ENCODE results near the gene MSANTD2. TPM values are rescaled to one million over a fixed set of nuclear protein-coding genes. Genes with fewer than 3 reads are reported as not detected.

Gene MSANTD2
- total and polyA plus RNA-seq, 7 experiments from 2014 or later: 3.8 to 29.5 (median 12.1) TPM

DNA sequence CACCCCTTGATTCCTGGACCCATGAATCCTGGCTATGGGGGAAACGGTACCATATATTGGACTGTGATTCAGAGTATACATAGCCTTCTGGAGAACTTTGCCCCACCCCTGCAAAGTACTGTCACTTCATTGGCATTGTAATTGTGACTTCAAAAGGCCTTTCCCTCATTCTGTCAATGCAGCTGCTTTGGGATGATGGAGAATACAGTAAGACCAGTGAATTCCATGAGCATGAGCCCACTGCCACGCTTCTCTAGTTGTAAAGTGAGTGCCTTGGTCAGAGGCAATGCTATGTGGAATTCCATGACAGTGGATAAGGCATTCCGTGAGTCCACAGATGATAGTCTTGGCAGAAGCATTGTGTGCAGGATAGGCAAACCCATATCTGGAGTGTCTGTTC lies 25.7 kb upstream of the MSANTD2 start:
- H3K4me1 ChIP-seq (ENCODE audit: control insufficient read depth in 2 of 2, insufficient read depth in 2 of 2, low read length in 2 of 2): no peaks in the 10 kb centered on the region
- no peak overlapping the region for H3K4me3 Mint-ChIP-seq
- H3K27ac ChIP-seq (ENCODE audit: low read depth, low read length): no peak overlapping the region
- H3K27ac Mint-ChIP-seq: no peak overlapping the region
- no peak overlapping the region for H3K4me3 ChIP-seq (ENCODE audit: low read length)
- intact Hi-C loops (cut with micrococcal nuclease): no loop called here
- CTCF ChIA-PET: no interaction called here
- no peaks in the 10 kb centered on the region for H3K4me1 Mint-ChIP-seq
- no peaks in the 10 kb centered on the region for H3K9me3 ChIP-seq (ENCODE audit: control insufficient read depth in 2 of 3, low read length in 3 of 3)
- H3K27me3 Mint-ChIP-seq: peaks cover 14 to 34% (median 22%) of the 10 kb centered on the region in 5 donors
- ATAC-seq (no peak), DNase-seq (no peak)
- POLR2A ChIA-PET: no interaction called here
- H3K36me3 Mint-ChIP-seq: peaks cover 0 to 5% (median 0%) of the 10 kb centered on the region in 5 donors
- no peaks in the 10 kb centered on the region for H3K36me3 ChIP-seq (ENCODE audit: control insufficient read depth in 2 of 3, insufficient read depth in 3 of 3, low read length in 3 of 3)
- peaks cover 0 to 3% of the 10 kb centered on the region in 2 donors for H3K27me3 ChIP-seq (ENCODE audit: control insufficient read depth in 2 of 2, insufficient read depth in 2 of 2, low read length in 2 of 2)
- H3K9me3 Mint-ChIP-seq: no peaks in the 10 kb centered on the region

DNA sequence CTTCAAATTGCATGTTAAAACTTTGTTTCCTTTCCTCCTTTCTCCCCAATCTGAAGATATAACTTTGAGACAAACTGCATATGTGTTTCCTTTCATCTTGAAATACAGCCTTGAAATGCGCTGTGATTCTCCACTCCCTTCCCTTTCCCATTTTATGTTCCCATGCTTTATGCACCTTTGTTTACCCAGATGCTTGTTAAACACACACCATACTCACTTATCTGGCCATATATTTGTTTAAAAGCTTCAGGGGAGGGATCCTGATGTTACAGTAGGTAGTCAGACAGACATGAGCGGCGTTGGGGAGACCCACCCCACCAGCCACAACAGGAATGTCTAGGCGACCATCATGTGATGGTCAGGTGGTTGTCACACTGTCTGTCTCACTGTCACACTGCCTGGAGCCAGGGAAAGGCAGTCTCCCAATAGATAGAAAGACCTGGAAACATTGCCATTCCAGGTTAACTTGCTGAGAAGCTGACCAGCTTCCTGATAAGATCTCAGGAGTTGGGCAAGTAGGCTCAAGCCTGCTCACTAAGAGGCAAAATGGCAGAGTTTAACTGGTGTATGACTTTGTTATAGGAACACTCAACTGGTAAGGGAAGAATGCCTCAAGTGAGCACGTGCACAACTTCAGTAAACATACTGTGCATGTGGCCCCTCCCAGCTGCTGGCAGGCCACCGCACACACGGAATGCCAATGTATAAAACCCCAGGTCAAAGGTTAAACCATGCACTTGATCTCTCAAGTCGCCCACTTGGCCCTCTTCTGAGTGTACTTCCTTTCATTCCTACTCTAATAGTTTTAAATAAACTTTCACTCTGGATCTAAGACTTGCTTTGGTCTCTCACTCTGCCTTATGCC lies 23.5 kb upstream of the MSANTD2 start:
- CTCF ChIA-PET: no interaction called here
- Mint-ChIP-seq H3K27me3 (peaks cover 14 to 36% (median 30%) of the 10 kb centered on the region in 5 donors), H3K4me1 (no peaks in the 10 kb centered on the region), H3K9me3 (no peaks in the 10 kb centered on the region), H3K27ac (no peak overlapping the region), H3K36me3 (peaks cover 0 to 5% (median 0%) of the 10 kb centered on the region in 5 donors), H3K4me3 (no peak overlapping the region)
- no peaks in the 10 kb centered on the region for H3K9me3 ChIP-seq (ENCODE audit: control insufficient read depth in 2 of 3, low read length in 3 of 3)
- H3K4me3 ChIP-seq (ENCODE audit: low read length): no peak overlapping the region
- H3K27ac ChIP-seq (ENCODE audit: low read depth, low read length): no peak overlapping the region
- intact Hi-C loops (cut with micrococcal nuclease): no loop called here
- no peaks in the 10 kb centered on the region for H3K36me3 ChIP-seq (ENCODE audit: control insufficient read depth in 2 of 3, insufficient read depth in 3 of 3, low read length in 3 of 3)
- DNase-seq (no peak), ATAC-seq (no peak)
- peaks cover 0 to 9% of the 10 kb centered on the region in 2 donors for H3K27me3 ChIP-seq (ENCODE audit: control insufficient read depth in 2 of 2, insufficient read depth in 2 of 2, low read length in 2 of 2)
- POLR2A ChIA-PET: no interaction called here
- H3K4me1 ChIP-seq (ENCODE audit: control insufficient read depth in 2 of 2, insufficient read depth in 2 of 2, low read length in 2 of 2): no peaks in the 10 kb centered on the region

DNA sequence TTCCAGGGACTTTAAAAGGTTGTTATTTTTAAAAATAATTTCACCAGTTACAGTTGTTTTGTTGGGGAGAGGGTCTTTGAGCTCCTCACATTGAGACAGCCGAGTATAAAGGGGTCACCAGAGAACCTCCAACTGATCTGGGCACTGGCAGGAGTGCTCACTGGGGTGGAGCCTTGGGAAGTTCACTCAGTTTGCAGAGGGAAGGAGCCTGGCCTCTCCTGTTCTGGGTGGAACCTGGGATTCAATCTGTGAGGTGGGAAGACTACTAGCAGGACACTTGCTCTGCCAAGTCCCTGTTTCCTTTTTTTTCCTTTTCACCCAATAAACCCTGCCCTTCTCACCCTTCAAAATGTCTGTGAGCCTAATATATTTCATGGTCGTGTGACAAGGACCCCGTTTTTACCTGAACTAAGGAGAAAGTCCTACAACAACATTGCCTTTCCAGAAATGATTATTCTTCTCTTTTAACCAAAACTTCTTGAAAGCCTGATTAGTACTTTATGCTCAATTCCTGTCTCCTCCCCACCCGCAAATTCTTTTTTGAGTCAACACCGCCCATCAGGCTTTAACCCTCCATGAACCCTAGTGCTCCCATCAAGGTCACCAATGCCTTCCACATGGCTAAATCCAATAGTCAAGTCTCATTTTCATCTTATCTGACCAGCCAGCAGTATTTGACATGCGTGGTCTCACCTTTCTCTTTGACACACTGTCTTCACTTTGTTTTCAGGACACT lies 22.0 kb upstream of the MSANTD2 start:
- Mint-ChIP-seq H3K9me3 (no peaks in the 10 kb centered on the region), H3K4me1 (no peaks in the 10 kb centered on the region), H3K27ac (no peak overlapping the region), H3K27me3 (peaks cover 22 to 50% (median 34%) of the 10 kb centered on the region in 5 donors), H3K4me3 (no peak overlapping the region), H3K36me3 (peaks cover 0 to 5% (median 0%) of the 10 kb centered on the region in 5 donors)
- Histone ChIP-seq H3K36me3 (ENCODE audit: control insufficient read depth in 2 of 3, insufficient read depth in 3 of 3, low read length in 3 of 3) (no peaks in the 10 kb centered on the region), H3K4me1 (ENCODE audit: control insufficient read depth in 2 of 2, insufficient read depth in 2 of 2, low read length in 2 of 2) (no peaks in the 10 kb centered on the region), H3K9me3 (ENCODE audit: control insufficient read depth in 2 of 3, low read length in 3 of 3) (no peaks in the 10 kb centered on the region), H3K27me3 (ENCODE audit: control insufficient read depth in 2 of 2, insufficient read depth in 2 of 2, low read length in 2 of 2) (peaks cover 0 to 9% of the 10 kb centered on the region in 2 donors), H3K27ac (ENCODE audit: low read depth, low read length) (no peak overlapping the region), H3K4me3 (ENCODE audit: low read length) (no peak overlapping the region)
- CTCF ChIA-PET: no interaction called here
- DNase-seq (no peak), ATAC-seq (no peak)
- POLR2A ChIA-PET: interaction anchor here (0.6 to 1.6 kb wide), 2 partner anchors 21 to 40 kb away, joined by 3 to 5 read pairs; no protein-coding TSS in a partner anchor
- intact Hi-C loops (cut with micrococcal nuclease): no loop called here

DNA sequence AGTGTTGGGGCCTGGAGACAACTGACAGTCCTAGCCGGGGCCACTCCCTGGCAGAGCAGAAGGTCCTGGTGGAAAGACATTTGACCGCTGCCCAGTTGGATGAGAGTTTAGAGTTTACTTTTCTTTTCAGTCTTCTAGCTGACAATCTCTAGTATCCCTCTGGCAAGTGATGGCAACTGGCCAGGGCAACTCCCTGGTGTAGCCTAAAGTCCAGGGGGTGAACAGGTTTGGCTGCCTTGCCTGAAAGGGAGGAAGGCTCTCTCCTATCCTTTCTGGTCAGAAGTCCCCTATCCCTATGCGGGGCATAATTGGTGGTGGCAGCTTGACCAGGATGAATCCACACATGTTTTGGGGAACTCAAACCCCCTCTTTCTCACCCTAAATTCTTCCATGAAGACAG lies 16.8 kb upstream of the MSANTD2 start:
- no peaks in the 10 kb centered on the region for H3K4me1 ChIP-seq (ENCODE audit: control insufficient read depth in 2 of 2, insufficient read depth in 2 of 2, low read length in 2 of 2)
- H3K36me3 Mint-ChIP-seq: no peaks in the 10 kb centered on the region
- no peak overlapping the region for H3K4me3 Mint-ChIP-seq
- intact Hi-C loops (cut with micrococcal nuclease): no loop called here
- no peak overlapping the region for H3K27ac ChIP-seq (ENCODE audit: low read depth, low read length)
- no peaks in the 10 kb centered on the region for H3K4me1 Mint-ChIP-seq
- H3K27me3 ChIP-seq (ENCODE audit: control insufficient read depth in 2 of 2, insufficient read depth in 2 of 2, low read length in 2 of 2): peaks cover 0 to 6% of the 10 kb centered on the region in 2 donors
- H3K36me3 ChIP-seq (ENCODE audit: control insufficient read depth in 2 of 3, insufficient read depth in 3 of 3, low read length in 3 of 3): no peaks in the 10 kb centered on the region
- DNase-seq (no peak), ATAC-seq (no peak)
- no peak overlapping the region for H3K4me3 ChIP-seq (ENCODE audit: low read length)
- ChIA-PET POLR2A (no interaction called here), CTCF (interaction anchor here (1.8 kb wide), 1 partner anchor 147 kb away, joined by 4 read pairs; no protein-coding TSS in a partner anchor)
- no peaks in the 10 kb centered on the region for H3K9me3 Mint-ChIP-seq
- H3K27me3 Mint-ChIP-seq: peaks cover 34 to 58% (median 42%) of the 10 kb centered on the region in 5 donors
- H3K9me3 ChIP-seq (ENCODE audit: control insufficient read depth in 2 of 3, low read length in 3 of 3): no peaks in the 10 kb centered on the region
- no peak overlapping the region for H3K27ac Mint-ChIP-seq

DNA sequence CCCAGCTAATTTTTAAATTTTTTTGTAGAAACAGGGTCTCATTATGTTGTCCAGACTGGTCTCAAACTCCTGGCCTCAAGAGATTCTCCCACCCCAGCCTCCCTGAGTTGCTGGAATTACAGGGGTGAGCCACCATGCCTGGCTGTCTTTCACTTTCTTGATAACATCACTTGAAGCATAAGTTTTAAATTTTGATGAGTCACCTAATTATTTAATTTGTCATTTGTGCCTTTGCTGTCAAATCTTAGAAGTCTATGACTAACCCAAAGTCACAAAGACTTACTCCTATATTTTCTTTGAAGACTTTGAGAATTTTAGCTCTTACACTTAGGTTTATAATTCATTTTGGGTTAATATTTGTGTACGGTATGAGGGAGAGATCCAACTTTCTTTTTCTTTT lies 14.5 kb upstream of the MSANTD2 start:
- H3K27me3 Mint-ChIP-seq: peaks cover 34 to 55% (median 46%) of the 10 kb centered on the region in 5 donors
- Histone ChIP-seq H3K36me3 (ENCODE audit: control insufficient read depth in 2 of 3, insufficient read depth in 3 of 3, low read length in 3 of 3) (no peaks in the 10 kb centered on the region), H3K4me1 (ENCODE audit: control insufficient read depth in 2 of 2, insufficient read depth in 2 of 2, low read length in 2 of 2) (no peaks in the 10 kb centered on the region), H3K27ac (ENCODE audit: low read depth, low read length) (no peak overlapping the region), H3K9me3 (ENCODE audit: control insufficient read depth in 2 of 3, low read length in 3 of 3) (no peaks in the 10 kb centered on the region), H3K4me3 (ENCODE audit: low read length) (no peak overlapping the region), H3K27me3 (ENCODE audit: control insufficient read depth in 2 of 2, insufficient read depth in 2 of 2, low read length in 2 of 2) (peaks cover 0 to 4% of the 10 kb centered on the region in 2 donors)
- ChIA-PET POLR2A (no interaction called here), CTCF (interaction anchor here (1.0 kb wide), 1 partner anchor 19 kb away, joined by 3 read pairs; no protein-coding TSS in a partner anchor)
- no peak overlapping the region for H3K4me3 Mint-ChIP-seq
- intact Hi-C loops (cut with micrococcal nuclease): no loop called here
- no peaks in the 10 kb centered on the region for H3K9me3 Mint-ChIP-seq
- ATAC-seq: no peak
- no peak for DNase-seq
- H3K36me3 Mint-ChIP-seq: no peaks in the 10 kb centered on the region
- H3K27ac Mint-ChIP-seq: no peak overlapping the region
- H3K4me1 Mint-ChIP-seq: no peaks in the 10 kb centered on the region

DNA sequence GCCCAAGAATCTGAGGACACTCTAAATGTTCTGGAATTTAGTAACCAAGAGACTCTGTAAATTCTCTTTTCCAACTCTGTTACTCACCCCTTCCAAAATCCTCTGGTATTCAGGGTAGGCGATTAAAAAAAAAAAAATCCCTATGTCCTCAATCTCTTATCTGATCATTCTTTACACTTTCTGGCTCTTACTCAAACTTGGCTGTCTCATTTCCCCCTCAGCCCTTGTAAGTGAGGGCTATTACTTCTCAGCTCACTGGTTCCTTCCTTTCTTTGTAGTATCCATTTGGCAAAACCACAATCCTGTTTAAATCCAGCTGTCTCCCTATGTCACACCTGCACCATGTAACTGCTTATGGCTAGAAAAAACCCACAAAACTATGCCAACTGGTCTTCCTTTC lies 12.7 kb upstream of the MSANTD2 start:
- H3K9me3 Mint-ChIP-seq: no peaks in the 10 kb centered on the region
- no peaks in the 10 kb centered on the region for H3K4me1 ChIP-seq (ENCODE audit: control insufficient read depth in 2 of 2, insufficient read depth in 2 of 2, low read length in 2 of 2)
- no peaks in the 10 kb centered on the region for H3K4me1 Mint-ChIP-seq
- H3K9me3 ChIP-seq (ENCODE audit: control insufficient read depth in 2 of 3, low read length in 3 of 3): no peaks in the 10 kb centered on the region
- no peak overlapping the region for H3K27ac Mint-ChIP-seq
- H3K27me3 ChIP-seq (ENCODE audit: control insufficient read depth in 2 of 2, insufficient read depth in 2 of 2, low read length in 2 of 2): no peaks in the 10 kb centered on the region
- ChIA-PET POLR2A (interaction anchor here (0.6 to 1.4 kb wide), 2 partner anchors 12 to 137 kb away, joined by 4 to 7 read pairs; no protein-coding TSS in a partner anchor), CTCF (interaction anchor here (0.6 kb wide), 1 partner anchor 36 kb away, joined by 7 read pairs; no protein-coding TSS in a partner anchor)
- H3K27ac ChIP-seq (ENCODE audit: low read depth, low read length): no peak overlapping the region
- no peak overlapping the region for H3K4me3 Mint-ChIP-seq
- ATAC-seq: no peak
- DNase-seq: no peak
- no peaks in the 10 kb centered on the region for H3K36me3 ChIP-seq (ENCODE audit: control insufficient read depth in 2 of 3, insufficient read depth in 3 of 3, low read length in 3 of 3)
- intact Hi-C loops (cut with micrococcal nuclease): no loop called here
- H3K4me3 ChIP-seq (ENCODE audit: low read length): no peak overlapping the region
- H3K27me3 Mint-ChIP-seq: peaks cover 26 to 44% (median 37%) of the 10 kb centered on the region in 5 donors
- peaks cover 0 to 10% (median 4%) of the 10 kb centered on the region in 5 donors for H3K36me3 Mint-ChIP-seq
